K562 (cell line): ENCODE measurements around the gene DBH. TPM values are rescaled to one million over a fixed set of nuclear protein-coding genes. Genes with fewer than 3 reads are reported as not detected.

Experiments used
- ATAC-seq: fragments of 200-7000 bp; cut with Tn5 transposase; 3 replicates; pipeline ENCODE4 v1.9.1; 2020; ENCODE audit warnings: moderate library complexity
- BruUV-seq: library from RNA; stranded (reverse); fragments of 400-500 nt; replicated peaks from 2 replicates; lab custom pipeline; 2021; lab: Mats Ljungman, UMichigan
- CTCF ChIA-PET: fragments of 300-600 bp; formaldehyde crosslinking; extraction: SDS; loops from one replicate; lab custom pipeline; 2021; ENCODE audit warnings: low intra/inter-chr PET ratio; lab: Yijun Ruan, JAX
- POLR2A ChIA-PET: fragments of 300-600, 350-650 bp; sonication (Branson Sonifier 250); formaldehyde crosslinking; extraction: SDS; loops from one replicate; lab custom pipeline; 2021; ENCODE audit warnings: antibody characterized with exemption, inconsistent platforms; lab: Yijun Ruan, JAX
- DNase-seq, 4 experiments: peaks; one replicate each; pipeline versions ENCODE4 v3.0.0 to v3.0.0-alpha.2; 2011 to 2018; ENCODE audit warnings: low spot score in 3 of 4, mixed read lengths in 3 of 4; ENCODE audit errors: extremely low read depth in 1 of 4
- FAIRE-seq: peaks from 2 replicates; lab custom pipeline; 2011; peaks lifted over from hg19 to GRCh38; lab: Jason Lieb, UNC
- H2AFZ ChIP-seq: 2 replicates; pipeline ENCODE4 v1.6.0; 2011; ENCODE audit warnings: low read depth, low read length, control low read depth, inconsistent platforms
- H3K27ac ChIP-seq: fragments of 200-600 bp; 3 replicates; pipeline ENCODE4 v1.8.0; 2011; ENCODE audit warnings: low read depth, mild to moderate bottlenecking, control low read depth, inconsistent platforms, low read length, moderate library complexity, mixed read lengths; ENCODE audit errors: extremely low read depth
- H3K27me3 ChIP-seq, 2 experiments: fragments of 300-600 bp in 1 of 2; 2 replicates in 1 of 2; 3 replicates in 1 of 2; pipeline versions ENCODE4 v1.6.0 to v1.8.0; 2011; ENCODE audit warnings: inconsistent platforms in 2 of 2, low read length in 2 of 2, mild to moderate bottlenecking in 1 of 2, mixed read lengths in 1 of 2, moderate library complexity in 1 of 2; ENCODE audit not compliant: control insufficient read depth in 2 of 2, insufficient read depth in 2 of 2
- H3K36me3 ChIP-seq: fragments of 300-600 bp; 3 replicates; pipeline ENCODE4 v1.8.0; 2011; ENCODE audit warnings: mild to moderate bottlenecking, low read length, inconsistent platforms; ENCODE audit not compliant: control insufficient read depth, insufficient read depth
- H3K4me1 ChIP-seq, 2 experiments: fragments of 200-600 bp in 1 of 2; replicated peaks in 1 of 2; 2 replicates in 1 of 2; 3 replicates in 1 of 2; pipeline versions ENCODE4 v1.5.1 to v1.8.0; 2011; ENCODE audit warnings: inconsistent platforms in 2 of 2, low read length in 2 of 2, mild to moderate bottlenecking in 1 of 2, mixed read lengths in 1 of 2, moderate library complexity in 1 of 2; ENCODE audit not compliant: control insufficient read depth in 2 of 2, insufficient read depth in 2 of 2
- H3K4me2 ChIP-seq: 2 replicates; pipeline ENCODE4 v1.6.1; 2011; ENCODE audit warnings: low read length, control low read depth, inconsistent platforms, mixed read lengths; ENCODE audit not compliant: insufficient read depth
- H3K4me3 ChIP-seq: fragments of 200-600 bp; sonication (generic), shearing (Covaris generic); 2 replicates; pipeline ENCODE4 v1.5.1; 2016; ENCODE audit warnings: control low read depth, inconsistent platforms
- H3K79me2 ChIP-seq: fragments of 200-600 bp; 3 replicates; pipeline ENCODE4 v1.8.0; 2011; ENCODE audit warnings: low read length, inconsistent platforms; ENCODE audit not compliant: control insufficient read depth, insufficient read depth
- H3K9ac ChIP-seq, 2 experiments: 2 replicates each; pipeline versions ENCODE4 v1.6.0 to v1.6.1; 2011; ENCODE audit warnings: low read depth in 2 of 2, low read length in 2 of 2, control low read depth in 1 of 2, inconsistent platforms in 1 of 2, mild to moderate bottlenecking in 1 of 2, mixed read lengths in 1 of 2; ENCODE audit not compliant: insufficient read depth in 1 of 2
- H3K9me1 ChIP-seq: one replicate; pipeline ENCODE4 v1.6.0; 2011; ENCODE audit warnings: inconsistent platforms, mild to moderate bottlenecking, low read length, moderate library complexity; ENCODE audit not compliant: control insufficient read depth, insufficient read depth
- H3K9me3 ChIP-seq: replicated peaks from 2 replicates; pipeline ENCODE4 v1.5.1; 2011; ENCODE audit warnings: low read depth, low read length, inconsistent platforms; ENCODE audit not compliant: control insufficient read depth, insufficient read depth
- H4K20me1 ChIP-seq: replicated peaks from 2 replicates; pipeline ENCODE4 v1.6.1; 2011; ENCODE audit warnings: low read length, inconsistent platforms, mixed read lengths; ENCODE audit not compliant: control insufficient read depth, insufficient read depth
- DEAF1 ChIP-seq: fragments of 450-650 bp; formaldehyde crosslinking; IDR thresholded peaks from 2 replicates; pipeline ENCODE4 v1.4.0; 2020; ENCODE audit warnings: mild to moderate bottlenecking, moderate library complexity
- ETV6 ChIP-seq, 3 experiments: fragments of 150-350 bp in 1 of 3; sonication (generic) in 1 of 3; formaldehyde crosslinking in 1 of 3; IDR thresholded peaks; 2 replicates each; pipeline versions ENCODE4 v1.6.1 to v1.8.0; 2014 to 2022; ENCODE audit warnings: borderline replicate concordance in 2 of 3, low read depth in 2 of 3, antibody characterized with exemption in 1 of 3, low read length in 1 of 3, mild to moderate bottlenecking in 1 of 3, missing genetic modification reagents in 1 of 3
- TAL1 ChIP-seq: fragments of 450-650 bp; IDR thresholded peaks from 2 replicates; pipeline ENCODE4 v1.6.1; 2016; ENCODE audit warnings: mild to moderate bottlenecking
- ZNF280B ChIP-seq: fragments of 250-450 bp; sonication (Bioruptor Pico); IDR thresholded peaks from 2 replicates; pipeline ENCODE4 v1.5.1; 2021; ENCODE audit warnings: mild to moderate bottlenecking
- ZNF324 ChIP-seq: fragments of 250-450 bp; sonication (Bioruptor Pico); IDR thresholded peaks from 2 replicates; pipeline ENCODE4 v1.4.0; 2020; ENCODE audit warnings: mild to moderate bottlenecking
- ZNF655 ChIP-seq: fragments of 250-450 bp; sonication (Bioruptor Pico); IDR thresholded peaks from 2 replicates; pipeline ENCODE4 v1.5.0; 2021
- ZNF79 ChIP-seq: fragments of 250-450 bp; sonication (Bioruptor Pico); IDR thresholded peaks from 2 replicates; pipeline ENCODE4 v1.4.0; 2020; ENCODE audit warnings: low read depth, mild to moderate bottlenecking, moderate library complexity
- WGBS: fragments of 100-300 bp; shearing (Covaris generic); methylation state at CpG from one replicate; pipeline ENCODE4 v1.1.6; 2016; ENCODE audit warnings: low coverage, mixed read lengths; ENCODE audit not compliant: insufficient coverage; ENCODE audit errors: missing lambda C conversion rate; 5-methylcytosine and 5-hydroxymethylcytosine counted together
- in situ Hi-C: fragments of 300-500 bp; cut with MboI; formaldehyde crosslinking; loops from 4 replicates; pipeline ENCODE4 v1.15.0; 2018; ENCODE audit warnings: inconsistent platforms, mixed read lengths
- intact Hi-C: fragments of 100-400 bp; cut with micrococcal nuclease; formaldehyde crosslinking; loops from 2 replicates; pipeline ENCODE4 v1.14.2; 2022
- polyA plus RNA-seq, 8 experiments: library from polyadenylated mRNA; depleted of rRNA in 4 of 8; stranded (reverse) in 5 of 8; unstranded in 3 of 8; fragments of >200 nt; fragmentation: Nextera tagmentation in 2 of 8; fragmentation: Illumina TruSeq in 1 of 8; extraction: Ambion mirVana in 2 of 8; extraction: Trizol in 1 of 8; gene quantifications; 2 replicates each; pipeline versions ENCODE4 v1.2.1 to v1.2.3, GENCODE V29; 2011 to 2014; ENCODE audit warnings: inconsistent platforms in 1 of 8, missing spikeins in 1 of 8
- total RNA-seq, 7 experiments: library from RNA; depleted of rRNA in 6 of 7; stranded (reverse); fragments of >200 nt in 6 of 7; fragmentation: Illumina TruSeq in 2 of 7; extraction: Trizol in 2 of 7; gene quantifications; 2 replicates each; pipeline versions ENCODE4 v1.2.1 to v1.2.3, GENCODE V29; 2011 to 2021; ENCODE audit warnings: low replicate concordance in 1 of 7

The DBH gene
- total and polyA plus RNA-seq, 9 of the 15 experiments (the other 6 are each of a cell fraction or from before 2014, with no cell fraction given): not detected

- no peak for ATAC-seq
- H3K27me3 ChIP-seq: peaks cover 9 to 48% of the 10 kb centered on the region in 2 experiments; a peak in 4 of 5 replicates
Observed at GRCh38 chr9:133602277-133602676, 33.9 kb upstream of the DBH start.

More at GRCh38 chr9:133602277-133602676, 33.9 kb upstream of the DBH start:
- no peaks in the 10 kb centered on the region for H3K9me1 ChIP-seq
- WGBS: under 1% methylated on average over 10 of the region's 10 CpGs
- POLR2A ChIA-PET: no interaction called here
- FAIRE-seq (no peak), DNase-seq (no peak)
- H3K4me2 ChIP-seq: no peak overlapping the region
- BruUV-seq: no TSS peak
- H3K27ac ChIP-seq: no peak overlapping the region
- in situ Hi-C loops: no loop called here
- H2AFZ ChIP-seq: no peak overlapping the region
- no peaks in the 10 kb centered on the region for H3K36me3 ChIP-seq
- H3K79me2 ChIP-seq: no peaks in the 10 kb centered on the region
- no peak for TF ChIP-seq ZNF324 (CRISPR knock-in tag)
- TF ChIP-seq ZNF280B (CRISPR knock-in tag): no peak
- no peak for TF ChIP-seq TAL1
- TF ChIP-seq ZNF79 (CRISPR knock-in tag): no peak
- TF ChIP-seq DEAF1: no peak
- no peak for TF ChIP-seq ETV6 (IDR thresholded peaks at IDR 0.05; ENCODE audit: borderline replicate concordance in 1 of 2, low read depth in 2 of 2, low read length in 1 of 2)
- TF ChIP-seq ETV6 (CRISPR knock-in tag; IDR thresholded peaks at IDR 0.05; ENCODE audit: borderline replicate concordance): no peak
- TF ChIP-seq ZNF655 (CRISPR knock-in tag): no peak
- intact Hi-C loops: no loop called here
- H3K9me3 ChIP-seq: no peaks in the 10 kb centered on the region; the same call in 1 of the 2 replicates
- H4K20me1 ChIP-seq: peaks cover 6% of the 10 kb centered on the region; the same call in 1 of the 2 replicates
- CTCF ChIA-PET: no interaction called here
- H3K4me1 ChIP-seq: 0 out of 5 replicates have a peak, but pooled peaks cover 0 to 3% of the 10 kb centered on the region in 2 experiments
- H3K4me3 ChIP-seq: no peak overlapping the region
- H3K9ac ChIP-seq: no peak overlapping the region
